ENCODE measurements around the gene KDM2A.

- TF ChIP-seq, protein P1, sequence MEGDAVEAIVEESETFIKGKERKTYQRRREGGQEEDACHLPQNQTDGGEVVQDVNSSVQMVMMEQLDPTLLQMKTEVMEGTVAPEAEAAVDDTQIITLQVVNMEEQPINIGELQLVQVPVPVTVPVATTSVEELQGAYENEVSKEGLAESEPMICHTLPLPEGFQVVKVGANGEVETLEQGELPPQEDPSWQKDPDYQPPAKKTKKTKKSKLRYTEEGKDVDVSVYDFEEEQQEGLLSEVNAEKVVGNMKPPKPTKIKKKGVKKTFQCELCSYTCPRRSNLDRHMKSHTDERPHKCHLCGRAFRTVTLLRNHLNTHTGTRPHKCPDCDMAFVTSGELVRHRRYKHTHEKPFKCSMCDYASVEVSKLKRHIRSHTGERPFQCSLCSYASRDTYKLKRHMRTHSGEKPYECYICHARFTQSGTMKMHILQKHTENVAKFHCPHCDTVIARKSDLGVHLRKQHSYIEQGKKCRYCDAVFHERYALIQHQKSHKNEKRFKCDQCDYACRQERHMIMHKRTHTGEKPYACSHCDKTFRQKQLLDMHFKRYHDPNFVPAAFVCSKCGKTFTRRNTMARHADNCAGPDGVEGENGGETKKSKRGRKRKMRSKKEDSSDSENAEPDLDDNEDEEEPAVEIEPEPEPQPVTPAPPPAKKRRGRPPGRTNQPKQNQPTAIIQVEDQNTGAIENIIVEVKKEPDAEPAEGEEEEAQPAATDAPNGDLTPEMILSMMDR (IDR thresholded peaks at IDR 0.05), result peak; percentile 49 to 82 (median 75)
- no peak for TF ChIP-seq POLR2A (IDR thresholded peaks at IDR 0.05)
Measured at GRCh38 chr11:67262731-67263675, 143.9 kb downstream of the KDM2A start.

Data from thyroid gland (tissue), 4 donors.